C4-2B (cell line): ENCODE measurements around the gene TAGLN.

Experiments
- H3K27ac ChIP-seq: fragments of 450-650 bp; 2 replicates; pipeline ENCODE4 v1.5.1; 2017
- ZFX ChIP-seq: fragments of 450-650 bp; IDR thresholded peaks from 2 replicates; pipeline ENCODE4 v1.6.1; 2017
- TF ChIP-seq, protein P1 (sequence below): fragments of 450-650 bp; conservative IDR thresholded peaks from 2 replicates; pipeline ENCODE4 v1.5.1; 2017; ENCODE audit warnings: mild to moderate bottlenecking

The TAGLN gene

DNA sequence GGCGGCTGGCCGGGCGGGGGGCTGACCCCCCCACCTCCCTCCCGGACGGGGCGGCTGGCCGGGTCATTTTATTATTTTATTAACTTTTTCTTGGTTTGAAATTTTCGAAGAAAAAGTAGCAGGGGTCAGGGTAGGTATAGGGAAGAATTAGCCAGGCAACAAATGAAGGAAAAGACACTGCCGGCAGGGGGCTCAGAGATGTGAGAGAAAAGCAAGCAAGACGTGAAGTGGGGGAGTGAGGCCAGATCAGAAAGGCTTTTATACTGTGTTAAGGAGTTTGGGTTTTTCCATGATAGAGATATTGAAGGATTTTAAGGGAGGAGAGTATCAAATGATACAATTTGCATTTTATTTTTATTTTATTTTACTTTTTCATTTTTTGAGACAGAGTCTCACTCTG, 52.3 kb downstream of the TAGLN start:
- no peak overlapping the region for H3K27ac ChIP-seq
- TF ChIP-seq, protein P1, sequence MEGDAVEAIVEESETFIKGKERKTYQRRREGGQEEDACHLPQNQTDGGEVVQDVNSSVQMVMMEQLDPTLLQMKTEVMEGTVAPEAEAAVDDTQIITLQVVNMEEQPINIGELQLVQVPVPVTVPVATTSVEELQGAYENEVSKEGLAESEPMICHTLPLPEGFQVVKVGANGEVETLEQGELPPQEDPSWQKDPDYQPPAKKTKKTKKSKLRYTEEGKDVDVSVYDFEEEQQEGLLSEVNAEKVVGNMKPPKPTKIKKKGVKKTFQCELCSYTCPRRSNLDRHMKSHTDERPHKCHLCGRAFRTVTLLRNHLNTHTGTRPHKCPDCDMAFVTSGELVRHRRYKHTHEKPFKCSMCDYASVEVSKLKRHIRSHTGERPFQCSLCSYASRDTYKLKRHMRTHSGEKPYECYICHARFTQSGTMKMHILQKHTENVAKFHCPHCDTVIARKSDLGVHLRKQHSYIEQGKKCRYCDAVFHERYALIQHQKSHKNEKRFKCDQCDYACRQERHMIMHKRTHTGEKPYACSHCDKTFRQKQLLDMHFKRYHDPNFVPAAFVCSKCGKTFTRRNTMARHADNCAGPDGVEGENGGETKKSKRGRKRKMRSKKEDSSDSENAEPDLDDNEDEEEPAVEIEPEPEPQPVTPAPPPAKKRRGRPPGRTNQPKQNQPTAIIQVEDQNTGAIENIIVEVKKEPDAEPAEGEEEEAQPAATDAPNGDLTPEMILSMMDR: no peak
- TF ChIP-seq ZFX: no peak

GRCh38 chr11:117255966-117256365, 56.8 kb downstream of the TAGLN start:
- H3K27ac ChIP-seq: no peak overlapping the region

DNA sequence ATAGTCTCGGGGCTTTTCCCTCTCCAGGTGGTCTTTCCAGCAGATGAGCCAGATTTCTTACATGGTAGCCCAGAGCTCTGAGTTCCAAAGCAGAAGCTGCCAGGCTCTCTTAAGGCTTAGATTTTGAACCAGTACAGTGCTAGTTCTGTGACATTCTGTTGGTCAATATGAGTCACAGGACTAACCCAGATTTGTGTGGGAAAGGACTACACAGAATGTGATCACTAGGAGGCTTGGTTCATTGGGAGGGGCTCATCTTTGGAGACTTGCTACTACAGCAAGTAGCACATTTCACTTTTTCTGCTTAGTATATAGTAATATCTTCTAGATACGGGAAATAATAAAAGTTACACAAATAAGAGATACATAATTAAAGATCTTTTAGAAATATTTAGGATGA, 57.4 kb downstream of the TAGLN start:
- TF ChIP-seq, protein P1: no peak
- TF ChIP-seq ZFX: no peak
- H3K27ac ChIP-seq: no peak overlapping the region

More at GRCh38 chr11:117255966-117256365, 56.8 kb downstream of the TAGLN start:
- TF ChIP-seq, protein P1: no peak
- no peak for TF ChIP-seq ZFX
